Heart left ventricle (tissue), 16 donors: ENCODE measurements around the gene GABRB1. TPM values are rescaled to one million over a fixed set of nuclear protein-coding genes. Genes with fewer than 3 reads are reported as not detected.

ENCODE experiments used
- ATAC-seq, 4 donors: fragments of 200-7000 bp; cut with Tn5 transposase; one replicate each; pipeline ENCODE4 v1.9.1; 2020 to 2022; ENCODE audit warnings: moderate library complexity in 4 of 4, mild to moderate bottlenecking in 3 of 4, moderate number of reproducible peaks in 1 of 4
- DNase-seq, 5 donors: peaks; one replicate each; pipeline ENCODE4 v3.0.0-alpha.2; 2020
- H3K27ac ChIP-seq, 12 donors: fragments of 200-600 bp; sonication (generic) in 4 of 12; one replicate each; pipeline versions ENCODE4 v1.5.0 to v1.8.0; 2016 to 2022; ENCODE audit warnings: mild to moderate bottlenecking in 2 of 12
- H3K27me3 ChIP-seq, 9 donors: fragments of 200-600 bp; sonication (generic) in 2 of 9; one replicate each; pipeline versions ENCODE4 v1.5.1 to v1.8.0; 2016 to 2022; ENCODE audit warnings: mild to moderate bottlenecking in 3 of 9
- H3K36me3 ChIP-seq, 9 donors: fragments of 200-600 bp; sonication (generic) in 2 of 9; one replicate each; pipeline versions ENCODE4 v1.5.0 to v1.8.0; 2018 to 2022; ENCODE audit warnings: mild to moderate bottlenecking in 2 of 9
- H3K4me1 ChIP-seq, 12 donors: fragments of 200-600 bp; sonication (generic) in 4 of 12; one replicate each; pipeline versions ENCODE4 v1.5.0 to v1.8.0; 2016 to 2022; ENCODE audit warnings: mild to moderate bottlenecking in 3 of 12
- H3K4me3 ChIP-seq, 12 donors: fragments of 200-600 bp; sonication (generic) in 4 of 12; one replicate each; pipeline versions ENCODE4 v1.5.0 to v1.8.0; 2017 to 2022; ENCODE audit warnings: mild to moderate bottlenecking in 9 of 12, moderate library complexity in 4 of 12
- H3K9me3 ChIP-seq, 12 donors: fragments of 200-600 bp; sonication (generic) in 4 of 12; one replicate each; pipeline versions ENCODE4 v1.5.0 to v1.8.0; 2016 to 2022; ENCODE audit warnings: mild to moderate bottlenecking in 1 of 12
- POLR2A ChIP-seq, 2 donors: fragments of 450-650 bp; IDR thresholded peaks; one replicate each; pipeline ENCODE4 v1.6.1; 2017; ENCODE audit warnings: antibody characterized with exemption in 2 of 2, mild to moderate bottlenecking in 2 of 2, moderate library complexity in 2 of 2
- WGBS, 4 donors: extraction: QIAGEN DNeasy Blood & Tissue Kit in 2 of 4; methylation state at CpG; one replicate each; pipeline versions ENCODE4 v1.1.5 to v1.1.7; 2013 to 2018; 5-methylcytosine and 5-hydroxymethylcytosine counted together
- intact Hi-C, 10 donors: fragments of 100-400 bp; cut with DNase I; formaldehyde crosslinking; loops; one replicate each; pipeline versions ENCODE4 v1.11.1 to v1.14.2; 2022
- polyA plus RNA-seq, 2 donors: library from polyadenylated mRNA; stranded (reverse); fragments of 200-250 nt; gene quantifications; one replicate each; pipeline ENCODE4 v1.2.3, GENCODE V29; 2013
- total RNA-seq, 9 donors: library from RNA; depleted of rRNA in 2 of 9; stranded (reverse); fragments of >200 nt in 2 of 9; fragmentation: NEBNext Ultra II Directional in 3 of 9; extraction: Animal tissue kit (Norgen Biotek cat#: 25700) in 3 of 9; gene quantifications; one replicate each; pipeline versions ENCODE4 v1.1.0 to v1.2.4, GENCODE V29; 2016 to 2023
- TF ChIP-seq, protein P1 (sequence below), 12 donors: fragments of 200-600 bp; sonication (generic) in 4 of 12; IDR thresholded peaks; one replicate each; pipeline versions ENCODE4 v1.5.0 to v1.8.0; 2018 to 2022; ENCODE audit warnings: antibody characterized with exemption in 12 of 12, mild to moderate bottlenecking in 5 of 12
- donor health status: ischemic (EF 13 %, LVEDD 7.1; RV severe dilation, severe dysfunction).
- donor health status: healthy with polysubstance abuse.
- donor health status: DM: no; HTN: yes; CAD: no.
- donor health status: DM: no; HTN: no; CAD: no.
- donor health status: ischemic (EF 25% LVEDD 6.9; RV normal size, moderate dysfunction).
- donor health status: ischemic (EF 25% LVEDD 5.7; RV mildly dilated, moderate dysfunction).
- donor health status: healthy.
- donor health status: DM: yes; HTN: yes; CAD: no.
- donor health status: ischemic (EF 35%, LVEDD 5.7; RV mildly dilated, moderate dysfunction).
- donor health status: nonischemic (EF 11% LVEDD 7.7; RV severe dilation, severe dysfunction).
- donor health status: DM: yes; HTN: yes; CAD: no.
- donor health status: PGD.
- donor health status: ischemic (EF 29% LVEDD 5.4; RV normal size, mild dysfunction).
- donor health status: nonischemic (EF 23%, LVEDD 6.1; RV moderate dilation, normal function).

The GABRB1 gene
- total and polyA plus RNA-seq, 11 donors = 1.0 to 13.6 (median 4.5) TPM

DNA sequence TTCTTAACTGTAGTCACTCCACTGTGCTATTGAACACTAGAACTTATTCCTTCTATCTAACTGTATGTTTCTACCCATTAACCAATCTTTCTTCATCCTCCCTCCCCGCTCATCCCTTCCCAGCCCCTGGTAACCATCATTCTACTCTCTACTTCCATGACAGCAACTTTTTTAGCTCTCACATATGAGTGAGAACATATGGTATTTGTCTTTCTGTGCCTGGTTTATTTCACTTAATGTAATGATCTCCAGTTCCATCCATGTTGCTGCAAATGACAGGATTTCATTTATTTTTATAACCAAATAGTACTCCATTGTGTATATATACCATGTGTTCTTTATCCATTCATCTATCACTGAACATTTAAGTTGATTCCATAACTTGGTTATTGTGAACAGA, 186.5 kb downstream of the GABRB1 start:
- TF ChIP-seq POLR2A (IDR thresholded peaks at IDR 0.05) = no peak
- TF ChIP-seq, protein P1, sequence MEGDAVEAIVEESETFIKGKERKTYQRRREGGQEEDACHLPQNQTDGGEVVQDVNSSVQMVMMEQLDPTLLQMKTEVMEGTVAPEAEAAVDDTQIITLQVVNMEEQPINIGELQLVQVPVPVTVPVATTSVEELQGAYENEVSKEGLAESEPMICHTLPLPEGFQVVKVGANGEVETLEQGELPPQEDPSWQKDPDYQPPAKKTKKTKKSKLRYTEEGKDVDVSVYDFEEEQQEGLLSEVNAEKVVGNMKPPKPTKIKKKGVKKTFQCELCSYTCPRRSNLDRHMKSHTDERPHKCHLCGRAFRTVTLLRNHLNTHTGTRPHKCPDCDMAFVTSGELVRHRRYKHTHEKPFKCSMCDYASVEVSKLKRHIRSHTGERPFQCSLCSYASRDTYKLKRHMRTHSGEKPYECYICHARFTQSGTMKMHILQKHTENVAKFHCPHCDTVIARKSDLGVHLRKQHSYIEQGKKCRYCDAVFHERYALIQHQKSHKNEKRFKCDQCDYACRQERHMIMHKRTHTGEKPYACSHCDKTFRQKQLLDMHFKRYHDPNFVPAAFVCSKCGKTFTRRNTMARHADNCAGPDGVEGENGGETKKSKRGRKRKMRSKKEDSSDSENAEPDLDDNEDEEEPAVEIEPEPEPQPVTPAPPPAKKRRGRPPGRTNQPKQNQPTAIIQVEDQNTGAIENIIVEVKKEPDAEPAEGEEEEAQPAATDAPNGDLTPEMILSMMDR (IDR thresholded peaks at IDR 0.05) = no peak
- DNase-seq (no peak), ATAC-seq (no peak)
- Histone ChIP-seq H3K27ac (no peak overlapping the region), H3K36me3 (no peaks in the 10 kb centered on the region), H3K4me1 (no peaks in the 10 kb centered on the region), H3K27me3 (no peaks in the 10 kb centered on the region), H3K4me3 (no peak overlapping the region), H3K9me3 (no peaks in the 10 kb centered on the region)
- 54 to 67% (median 60%) methylated on average over 1 of the region's 1 CpG for WGBS, 4 donors
- intact Hi-C loops = no loop called here

GRCh38 chr4:47218631-47219030, 187.3 kb downstream of the GABRB1 start:
- Histone ChIP-seq H3K27me3 (no peaks in the 10 kb centered on the region), H3K9me3 (no peaks in the 10 kb centered on the region), H3K4me3 (no peak overlapping the region), H3K27ac (no peak overlapping the region), H3K4me1 (no peaks in the 10 kb centered on the region), H3K36me3 (no peaks in the 10 kb centered on the region)
- intact Hi-C loops = no loop called here
- DNase-seq (no peak), ATAC-seq (no peak)
- TF ChIP-seq, protein P1 (IDR thresholded peaks at IDR 0.05) = no peak
- no peak for TF ChIP-seq POLR2A (IDR thresholded peaks at IDR 0.05)
- 75 to 85% (median 81%) methylated on average over 1 of the region's 1 CpG for WGBS, 4 donors

- 65 to 74% (median 69%) methylated on average over 2 of the region's 2 CpGs for WGBS, 4 donors
- TF ChIP-seq, protein P1 (IDR thresholded peaks at IDR 0.05) = no peak
- TF ChIP-seq POLR2A (IDR thresholded peaks at IDR 0.05) = no peak
- H3K27ac ChIP-seq = no peak overlapping the region
- intact Hi-C loops = no loop called here
- H3K9me3 ChIP-seq = no peaks in the 10 kb centered on the region
- H3K27me3 ChIP-seq = no peaks in the 10 kb centered on the region
- no peaks in the 10 kb centered on the region for H3K4me1 ChIP-seq
- H3K4me3 ChIP-seq = no peak overlapping the region
- DNase-seq = no peak
- no peak for ATAC-seq
- H3K36me3 ChIP-seq = no peaks in the 10 kb centered on the region
Measured at GRCh38 chr4:47219586-47219985, 188.2 kb downstream of the GABRB1 start.

- Histone ChIP-seq H3K27ac (no peak overlapping the region), H3K4me1 (no peaks in the 10 kb centered on the region), H3K9me3 (no peaks in the 10 kb centered on the region), H3K27me3 (no peaks in the 10 kb centered on the region), H3K36me3 (no peaks in the 10 kb centered on the region), H3K4me3 (no peak overlapping the region)
- ATAC-seq (no peak), DNase-seq (no peak)
- 40 to 66% (median 63%) methylated on average over 2 of the region's 2 CpGs for WGBS, 4 donors
- intact Hi-C loops = no loop called here
- TF ChIP-seq POLR2A (IDR thresholded peaks at IDR 0.05) = no peak
- TF ChIP-seq, protein P1 (IDR thresholded peaks at IDR 0.05) = no peak
Measured at GRCh38 chr4:47221721-47222120, 190.4 kb downstream of the GABRB1 start.
